GM18505 (cell line): ENCODE data around the gene BTBD19.
"Not testable (repeated sequence)": the region's sequence is repeated elsewhere in the genome, so short reads cannot be mapped to it uniquely, and the experiment has no call there.

ENCODE experiments used
- ATAC-seq: cut with Tn5 transposase; IDR thresholded peaks from one replicate; pipeline ENCODE4 v1.9.1; 2021; ENCODE audit not compliant: unreplicated experiment
- POLR2A ChIP-seq: IDR thresholded peaks from 4 replicates; pipeline ENCODE4 v1.6.1; 2011; ENCODE audit warnings: borderline replicate concordance; ENCODE audit not compliant: insufficient read depth, insufficient read length; ENCODE audit errors: extremely low read depth

Gene BTBD19, protein sequence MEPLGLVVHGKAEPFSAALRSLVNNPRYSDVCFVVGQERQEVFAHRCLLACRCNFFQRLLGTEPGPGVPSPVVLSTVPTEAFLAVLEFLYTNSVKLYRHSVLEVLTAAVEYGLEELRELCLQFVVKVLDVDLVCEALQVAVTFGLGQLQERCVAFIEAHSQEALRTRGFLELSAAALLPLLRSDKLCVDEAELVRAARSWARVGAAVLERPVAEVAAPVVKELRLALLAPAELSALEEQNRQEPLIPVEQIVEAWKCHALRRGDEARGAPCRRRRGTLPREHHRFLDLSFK

GRCh38 chr1:44808063-44808937 is at the start of gene BTBD19:
BTBD19 (plus strand) TSS chr1:44808523; CDS start chr1:44808821, 298 bp downstream.
- peak; percentile 21 for ATAC-seq
- TF ChIP-seq POLR2A: peak; percentile 24

DNA sequence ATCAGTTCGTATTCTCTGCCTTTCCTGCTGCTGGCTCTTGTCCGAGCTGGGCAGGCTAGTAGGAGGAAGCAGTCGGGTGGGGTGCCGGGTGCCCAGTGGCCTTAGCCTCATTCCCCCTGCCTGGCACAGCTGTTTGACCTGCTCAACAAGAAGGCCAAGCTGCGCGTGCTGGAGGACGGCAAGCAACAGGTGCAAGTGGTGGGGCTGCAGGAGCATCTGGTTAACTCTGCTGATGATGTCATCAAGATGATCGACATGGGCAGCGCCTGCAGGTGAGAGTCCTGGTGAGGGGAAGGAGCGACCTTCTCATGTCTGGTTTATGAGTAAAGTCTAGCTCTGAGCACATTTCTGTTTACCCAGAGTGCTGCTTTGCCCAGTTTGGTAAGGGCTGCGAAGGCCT is 49.2 kb upstream of the BTBD19 start:
- ATAC-seq: no peak
- TF ChIP-seq POLR2A: no peak

- no peak for TF ChIP-seq POLR2A
- no peak for ATAC-seq
Measured at GRCh38 chr1:44760876-44761275, 47.4 kb upstream of the BTBD19 start.

GRCh38 chr1:44766421-44766820 is 41.9 kb upstream of the BTBD19 start:
- not testable (repeated sequence) for ATAC-seq

- TF ChIP-seq POLR2A: peak; percentile 99
- ATAC-seq: peak; percentile 73
Measured at GRCh38 chr1:44775078-44775929, 33.0 kb upstream of the BTBD19 start, which contains the start of gene RPS8. RPS8 (plus strand) TSS chr1:44775540; CDS start chr1:44775597, 57 bp downstream.

GRCh38 chr1:44775930-44776729 is 32.2 kb upstream of the BTBD19 start:
- TF ChIP-seq POLR2A: no peak
- ATAC-seq: peak; percentile 5

- ATAC-seq: no peak
- no peak for TF ChIP-seq POLR2A
Measured at GRCh38 chr1:44776730-44777068, 31.6 kb upstream of the BTBD19 start.

DNA sequence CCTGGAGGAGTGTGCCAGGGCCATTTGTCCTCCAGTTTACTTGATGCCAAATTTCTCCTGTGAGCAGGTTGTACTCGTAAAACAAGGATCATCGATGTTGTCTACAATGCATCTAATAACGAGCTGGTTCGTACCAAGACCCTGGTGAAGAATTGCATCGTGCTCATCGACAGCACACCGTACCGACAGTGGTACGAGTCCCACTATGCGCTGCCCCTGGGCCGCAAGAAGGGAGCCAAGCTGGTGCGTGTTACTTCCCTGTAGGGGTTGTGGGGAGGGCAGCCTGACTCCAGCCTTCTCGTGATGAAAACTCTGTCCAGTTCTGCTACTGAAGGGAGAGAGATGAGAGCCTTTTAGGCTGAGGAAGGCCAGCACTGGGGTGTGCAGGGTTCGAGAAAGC is 30.8 kb upstream of the BTBD19 start:
- no peak for TF ChIP-seq POLR2A
- ATAC-seq: no peak

DNA sequence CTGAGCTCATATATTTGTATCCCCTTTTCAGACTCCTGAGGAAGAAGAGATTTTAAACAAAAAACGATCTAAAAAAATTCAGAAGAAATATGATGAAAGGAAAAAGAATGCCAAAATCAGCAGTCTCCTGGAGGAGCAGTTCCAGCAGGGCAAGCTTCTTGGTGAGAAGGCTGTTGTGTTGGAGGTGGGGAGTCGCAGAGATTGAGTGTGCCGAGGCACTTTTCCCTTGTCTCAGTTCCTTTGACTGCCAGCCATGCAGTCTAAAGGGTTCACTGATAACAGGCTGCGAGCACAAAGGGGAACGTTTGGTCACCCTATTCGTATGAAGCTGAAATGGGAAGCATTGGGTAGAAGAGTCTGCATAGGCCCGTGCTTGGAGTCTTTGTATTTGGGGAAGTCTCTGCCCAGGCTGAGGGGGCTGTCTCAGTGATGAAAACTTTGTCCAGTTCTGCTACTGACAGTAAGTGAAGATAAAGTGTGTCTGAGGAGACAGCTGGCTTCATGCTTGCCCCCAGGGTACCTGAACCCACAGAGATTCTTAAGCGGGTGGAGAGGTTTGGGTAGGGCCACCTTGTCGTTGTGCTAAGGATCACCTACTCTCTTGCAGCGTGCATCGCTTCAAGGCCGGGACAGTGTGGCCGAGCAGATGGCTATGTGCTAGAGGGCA is 30.2 kb upstream of the BTBD19 start:
- TF ChIP-seq POLR2A: peak; percentile 22
- ATAC-seq: no peak

GRCh38 chr1:44778705-44779576 is 29.4 kb upstream of the BTBD19 start:
- no peak for ATAC-seq
- TF ChIP-seq POLR2A: peak; percentile 17

GRCh38 chr1:44780583-44781121 is 27.7 kb upstream of the BTBD19 start:
- peak; percentile 52 for TF ChIP-seq POLR2A
- ATAC-seq: no peak

DNA sequence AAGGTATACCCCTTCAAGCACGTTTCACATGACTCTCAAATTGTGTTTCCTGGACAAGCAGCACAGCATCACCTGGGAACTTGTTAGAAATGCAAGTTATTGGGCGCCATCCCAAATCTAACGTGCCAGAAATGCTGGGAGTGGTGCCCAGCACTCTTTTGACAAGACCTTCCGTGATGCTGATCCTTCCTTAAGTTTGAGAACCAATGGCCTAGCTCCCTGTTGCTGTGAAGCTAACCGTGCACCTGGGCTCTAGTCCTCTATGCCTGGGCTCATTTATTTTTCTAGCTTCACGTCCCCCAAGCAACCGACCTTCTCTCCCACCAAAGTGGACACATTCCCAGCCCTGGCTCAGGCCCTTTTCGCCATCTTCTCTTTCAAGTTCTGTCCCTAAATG is 24.6 kb upstream of the BTBD19 start:
- TF ChIP-seq POLR2A: no peak
- no peak for ATAC-seq
